Pons (tissue), 1 donor: ENCODE data around the gene CFAP299.
"Not testable (repeated sequence)": the region's sequence is repeated elsewhere in the genome, so short reads cannot be mapped to it uniquely, and the experiment has no call there.

Experiments
- DNase-seq: peaks from one replicate; pipeline ENCODE4 v3.0.0-alpha.2; 2016; ENCODE audit warnings: low spot score

CFAP299 gene

GRCh38 chr4:80390178-80390577 is 54.6 kb downstream of the CFAP299 start:
- DNase-seq = no peak

- no peak for DNase-seq
These were observed 57.9 kb downstream of the CFAP299 start for GRCh38 chr4:80393246-80393969.

GRCh38 chr4:80393970-80394250 is 58.4 kb downstream of the CFAP299 start:
- no peak for DNase-seq

GRCh38 chr4:80407246-80407645 is 71.7 kb downstream of the CFAP299 start:
- DNase-seq = no peak

- DNase-seq = no peak
These were observed 74.3 kb downstream of the CFAP299 start for GRCh38 chr4:80409809-80410208.

- no peak for DNase-seq
These were observed 76.8 kb downstream of the CFAP299 start for GRCh38 chr4:80412322-80412721.

- no peak for DNase-seq
These were observed 77.6 kb downstream of the CFAP299 start for GRCh38 chr4:80413086-80413485.

GRCh38 chr4:80417019-80417418 is 81.5 kb downstream of the CFAP299 start:
- no peak for DNase-seq

GRCh38 chr4:80419946-80420345 is 84.4 kb downstream of the CFAP299 start:
- no peak for DNase-seq

GRCh38 chr4:80420638-80421037 is 85.1 kb downstream of the CFAP299 start:
- DNase-seq = no peak

GRCh38 chr4:80422727-80423404 is 87.3 kb downstream of the CFAP299 start:
- no peak for DNase-seq

- DNase-seq = no peak
These were observed 88.2 kb downstream of the CFAP299 start for GRCh38 chr4:80423553-80424224.

- DNase-seq = no peak
These were observed 88.7 kb downstream of the CFAP299 start for GRCh38 chr4:80424225-80424581.

- DNase-seq = no peak
These were observed 89.9 kb downstream of the CFAP299 start for GRCh38 chr4:80425124-80426100.

GRCh38 chr4:80431203-80431965 is 95.9 kb downstream of the CFAP299 start:
- DNase-seq = no peak

GRCh38 chr4:80434238-80434637 is 98.7 kb downstream of the CFAP299 start:
- no peak for DNase-seq

GRCh38 chr4:80438016-80438415 is 102.5 kb downstream of the CFAP299 start:
- no peak for DNase-seq

GRCh38 chr4:80439294-80440061 is 103.9 kb downstream of the CFAP299 start:
- not testable (repeated sequence) for DNase-seq

GRCh38 chr4:80446248-80446647 is 110.7 kb downstream of the CFAP299 start:
- DNase-seq = no peak

- DNase-seq = no peak
These were observed 111.1 kb downstream of the CFAP299 start for GRCh38 chr4:80446664-80447063.

- no peak for DNase-seq
These were observed 112.0 kb downstream of the CFAP299 start for GRCh38 chr4:80447493-80447892.
